ENCODE data around the gene NOTCH2.

NOTCH2 gene

GRCh38 chr1:119898981-119899720 is 170.3 kb downstream of the NOTCH2 start:
- peak; percentile 76 for DNase-seq

- no peak for DNase-seq
Observed at GRCh38 chr1:119898530-119898929, 170.9 kb downstream of the NOTCH2 start.

- no peak for DNase-seq
Observed at GRCh38 chr1:119896303-119896702, 173.2 kb downstream of the NOTCH2 start, which contains the start of gene ADAM30. Gene ADAM30 (minus strand): TSS chr1:119896515. CDS start chr1:119896336, 179 bp downstream.

GRCh38 chr1:119895102-119895501 is 174.4 kb downstream of the NOTCH2 start:
- no peak for DNase-seq

- no peak for DNase-seq
Observed at GRCh38 chr1:119893827-119894700, 175.4 kb downstream of the NOTCH2 start.

GRCh38 chr1:119893238-119893791 is 176.1 kb downstream of the NOTCH2 start:
- no peak for DNase-seq

GRCh38 chr1:119891386-119891785 is 178.1 kb downstream of the NOTCH2 start:
- DNase-seq, result no peak

GRCh38 chr1:119888476-119888875 is 181.0 kb downstream of the NOTCH2 start:
- no peak for DNase-seq

GRCh38 chr1:119887427-119887826 is 182.0 kb downstream of the NOTCH2 start:
- no peak for DNase-seq

- DNase-seq, result no peak
Observed at GRCh38 chr1:119885903-119886783, 183.3 kb downstream of the NOTCH2 start.

- no peak for DNase-seq
Observed at GRCh38 chr1:119884711-119885110, 184.8 kb downstream of the NOTCH2 start.

- no peak for DNase-seq
Observed at GRCh38 chr1:119883826-119884225, 185.6 kb downstream of the NOTCH2 start.

GRCh38 chr1:119882132-119883049 is 187.1 kb downstream of the NOTCH2 start:
- no peak for DNase-seq

- no peak for DNase-seq
Observed at GRCh38 chr1:119879510-119880434, 189.7 kb downstream of the NOTCH2 start.

- no peak for DNase-seq
Observed at GRCh38 chr1:119878171-119878570, 191.3 kb downstream of the NOTCH2 start.

- no peak for DNase-seq
Observed at GRCh38 chr1:119874186-119874585, 195.3 kb downstream of the NOTCH2 start.

GRCh38 chr1:119873135-119874015 is 196.1 kb downstream of the NOTCH2 start:
- no peak for DNase-seq

- no peak for DNase-seq
Observed at GRCh38 chr1:119871881-119872280, 197.6 kb downstream of the NOTCH2 start.

- peak; percentile 57 for DNase-seq
Observed at GRCh38 chr1:119870917-119871596, 198.4 kb downstream of the NOTCH2 start.
